Nephron (organoid): ENCODE data around the gene CHRM3.
"Not testable (repeated sequence)": the region's sequence is repeated elsewhere in the genome, so short reads cannot be mapped to it uniquely, and the experiment has no call there.

Source experiments
- H3K27ac Mint-ChIP-seq, 3 experiments: 2 replicates each; pipeline ENCODE4 v1.8.0; 2020; ENCODE audit warnings: mixed read lengths in 3 of 3, mild to moderate bottlenecking in 2 of 3, moderate library complexity in 1 of 3
- H3K27me3 Mint-ChIP-seq: 2 replicates; pipeline ENCODE4 v1.8.0; 2021; ENCODE audit warnings: low read depth, mild to moderate bottlenecking, moderate library complexity, mixed read lengths
- H3K36me3 Mint-ChIP-seq: 2 replicates; pipeline ENCODE4 v1.8.0; 2020; ENCODE audit warnings: low read depth, mixed read lengths
- H3K4me1 Mint-ChIP-seq: 2 replicates; pipeline ENCODE4 v1.8.0; 2020; ENCODE audit warnings: mixed read lengths
- H3K4me3 Mint-ChIP-seq, 3 experiments: 2 replicates each; pipeline ENCODE4 v1.8.0; 2020; ENCODE audit warnings: mild to moderate bottlenecking in 3 of 3, mixed read lengths in 3 of 3, moderate library complexity in 2 of 3
- H3K9me3 Mint-ChIP-seq: 2 replicates; pipeline ENCODE4 v1.8.0; 2020; ENCODE audit warnings: mixed read lengths
- CTCF ChIP-seq, 3 experiments: fragments of 200-600 bp; sonication (generic); IDR thresholded peaks; one replicate each; pipeline ENCODE4 v1.5.0; 2021; ENCODE audit warnings: antibody characterized with exemption in 3 of 3; ENCODE audit not compliant: unreplicated experiment in 3 of 3

The CHRM3 gene

GRCh38 chr1:239368436-239369109 is 17.8 kb upstream of the CHRM3 start:
- Mint-ChIP-seq H3K9me3 (peaks cover 3% of the 10 kb centered on the region), H3K27ac (no peak overlapping the region), H3K4me3 (no peak overlapping the region), H3K4me1 (no peaks in the 10 kb centered on the region), H3K27me3 (peaks cover 15% of the 10 kb centered on the region), H3K36me3 (no peaks in the 10 kb centered on the region)
- TF ChIP-seq CTCF (IDR thresholded peaks at IDR 0.05; ENCODE audit: unreplicated experiment in 3 of 3) = no peak

GRCh38 chr1:239370869-239371268 is 15.5 kb upstream of the CHRM3 start:
- not testable (repeated sequence) for H3K4me3 Mint-ChIP-seq, H3K27ac Mint-ChIP-seq, H3K4me1 Mint-ChIP-seq, H3K9me3 Mint-ChIP-seq, H3K36me3 Mint-ChIP-seq
- peaks cover 11% of the 10 kb centered on the region for H3K27me3 Mint-ChIP-seq

- H3K27me3 Mint-ChIP-seq = peaks cover 65% of the 10 kb centered on the region
- TF ChIP-seq CTCF (IDR thresholded peaks at IDR 0.05; ENCODE audit: unreplicated experiment in 3 of 3) = no peak
- H3K36me3 Mint-ChIP-seq = no peaks in the 10 kb centered on the region
- no peak overlapping the region for H3K4me3 Mint-ChIP-seq
- H3K9me3 Mint-ChIP-seq = no peaks in the 10 kb centered on the region
- H3K4me1 Mint-ChIP-seq = peaks cover 18% of the 10 kb centered on the region
- no peak overlapping the region for H3K27ac Mint-ChIP-seq
Observed at GRCh38 chr1:239382666-239383065, 3.7 kb upstream of the CHRM3 start.

GRCh38 chr1:239383714-239384113 is 2.7 kb upstream of the CHRM3 start:
- no peak for TF ChIP-seq CTCF (IDR thresholded peaks at IDR 0.05; ENCODE audit: unreplicated experiment in 3 of 3)
- Mint-ChIP-seq H3K27ac (no peak overlapping the region), H3K27me3 (peaks cover 75% of the 10 kb centered on the region), H3K4me3 (no peak overlapping the region), H3K4me1 (peaks cover 26% of the 10 kb centered on the region), H3K36me3 (no peaks in the 10 kb centered on the region), H3K9me3 (no peaks in the 10 kb centered on the region)

GRCh38 chr1:239387304-239388158 is 1.2 kb downstream of the CHRM3 start:
- no peaks in the 10 kb centered on the region for H3K36me3 Mint-ChIP-seq
- H3K9me3 Mint-ChIP-seq = no peaks in the 10 kb centered on the region
- peak overlapping the region in 1 of 3 experiments; percentile 66 for H3K27ac Mint-ChIP-seq
- peaks cover 26% of the 10 kb centered on the region for H3K4me1 Mint-ChIP-seq
- H3K27me3 Mint-ChIP-seq = peaks cover 95% of the 10 kb centered on the region
- no peak for TF ChIP-seq CTCF (IDR thresholded peaks at IDR 0.05; ENCODE audit: unreplicated experiment in 3 of 3)
- H3K4me3 Mint-ChIP-seq = peak overlapping the region; percentile 90 to 92 (median 90)

GRCh38 chr1:239388159-239388485 is 1.8 kb downstream of the CHRM3 start:
- peaks cover 26% of the 10 kb centered on the region for H3K4me1 Mint-ChIP-seq
- TF ChIP-seq CTCF (IDR thresholded peaks at IDR 0.05; ENCODE audit: unreplicated experiment in 3 of 3) = no peak

More at GRCh38 chr1:239388159-239388485, 1.8 kb downstream of the CHRM3 start:
- H3K9me3 Mint-ChIP-seq = no peaks in the 10 kb centered on the region
- no peak overlapping the region for H3K27ac Mint-ChIP-seq
- peaks cover 94% of the 10 kb centered on the region for H3K27me3 Mint-ChIP-seq
- no peaks in the 10 kb centered on the region for H3K36me3 Mint-ChIP-seq
- peak overlapping the region; percentile 90 to 92 (median 90) for H3K4me3 Mint-ChIP-seq
